HG03025 (cell line): ENCODE results near the gene ATP1A2.

ENCODE experiments used
- ATAC-seq: cut with Tn5 transposase; IDR thresholded peaks from one replicate; pipeline ENCODE4 v1.9.1; 2021; ENCODE audit warnings: mild to moderate bottlenecking, moderate library complexity; ENCODE audit not compliant: unreplicated experiment, low FRiP score

The ATP1A2 gene

DNA sequence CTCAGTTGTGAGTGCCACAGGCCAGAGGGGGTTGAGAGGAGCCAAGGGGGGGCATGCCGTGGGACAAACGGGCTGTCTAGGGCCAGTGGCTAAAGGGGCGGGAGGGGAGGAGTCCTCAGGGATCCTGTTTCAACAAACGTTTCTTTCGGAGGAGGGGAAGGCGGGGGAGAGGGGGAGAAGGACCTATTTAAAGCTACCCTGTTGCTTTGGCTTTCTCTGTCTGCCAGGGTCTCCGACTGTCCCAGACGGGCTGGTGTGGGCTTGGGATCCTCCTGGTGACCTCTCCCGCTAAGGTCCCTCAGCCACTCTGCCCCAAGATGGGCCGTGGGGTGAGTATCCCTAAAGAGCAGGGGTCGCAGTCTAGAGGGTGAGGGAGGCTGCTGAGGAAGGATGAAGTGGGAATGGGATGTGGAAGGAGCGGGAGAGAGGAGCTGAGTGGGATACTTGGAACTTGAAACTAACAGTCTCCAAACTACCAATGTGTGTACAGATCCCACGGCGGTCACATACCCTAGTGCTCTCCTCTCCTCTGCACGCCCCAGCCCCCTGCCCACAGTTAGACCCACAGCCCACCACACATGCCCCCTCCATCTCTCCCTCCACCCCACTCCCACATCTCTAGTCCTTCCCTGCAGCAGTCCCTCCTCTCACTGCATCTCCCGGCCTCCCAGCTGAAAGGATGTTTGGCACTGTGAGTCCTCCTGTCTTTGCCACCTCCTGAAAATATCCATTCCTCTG is at the start of gene ATP1A2:
Gene ATP1A2, plus strand, starts transcription at position 215 of the 738 bp plus-strand sequence. Its CDS starts 103 bp downstream, at position 318.
- no peak for ATAC-seq

DNA sequence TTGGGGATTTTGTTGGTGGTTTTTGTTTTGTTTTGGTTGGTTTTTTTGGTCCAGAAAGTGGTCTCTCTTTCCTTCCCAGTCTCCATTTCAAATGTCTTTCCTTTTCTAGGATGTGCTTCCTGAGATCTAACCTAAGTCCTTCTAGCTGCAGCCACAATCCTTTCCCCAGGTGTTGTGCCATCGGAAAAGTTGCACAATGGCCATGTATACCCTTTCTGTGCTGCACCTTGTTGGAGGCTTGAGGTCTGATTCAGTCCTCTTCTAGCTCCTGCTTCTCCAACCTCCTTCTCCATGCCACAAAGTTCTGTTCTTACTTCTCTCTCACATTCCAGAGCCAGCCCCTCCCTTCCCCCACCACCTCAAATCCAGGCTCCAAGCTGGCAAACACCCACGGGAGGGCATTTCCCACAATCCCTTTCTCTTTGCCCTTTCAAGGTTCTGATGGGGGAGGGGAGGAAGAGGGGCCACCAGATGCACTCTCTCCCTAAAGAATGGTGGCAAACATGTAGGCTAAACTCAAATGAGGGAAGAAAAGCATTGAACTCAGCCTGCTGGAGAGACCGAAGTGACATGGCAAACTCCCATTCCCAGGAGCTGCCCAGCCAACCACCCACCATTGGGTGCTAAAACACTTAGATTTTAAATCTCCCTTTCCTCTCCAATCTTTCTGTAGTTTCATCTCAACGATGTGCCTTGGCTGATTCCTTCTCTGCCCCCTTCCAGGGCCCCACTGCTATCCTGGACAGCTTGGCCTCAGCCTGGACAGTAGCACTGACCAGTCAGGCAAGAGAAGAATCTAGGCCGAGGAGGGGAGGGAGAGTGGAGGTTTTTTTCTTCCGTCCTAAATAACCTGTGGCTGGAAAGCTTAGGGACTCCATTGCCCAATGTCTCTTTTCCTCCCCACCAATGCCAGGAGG is 48.5 kb upstream of the ATP1A2 start:
- no peak for ATAC-seq

DNA sequence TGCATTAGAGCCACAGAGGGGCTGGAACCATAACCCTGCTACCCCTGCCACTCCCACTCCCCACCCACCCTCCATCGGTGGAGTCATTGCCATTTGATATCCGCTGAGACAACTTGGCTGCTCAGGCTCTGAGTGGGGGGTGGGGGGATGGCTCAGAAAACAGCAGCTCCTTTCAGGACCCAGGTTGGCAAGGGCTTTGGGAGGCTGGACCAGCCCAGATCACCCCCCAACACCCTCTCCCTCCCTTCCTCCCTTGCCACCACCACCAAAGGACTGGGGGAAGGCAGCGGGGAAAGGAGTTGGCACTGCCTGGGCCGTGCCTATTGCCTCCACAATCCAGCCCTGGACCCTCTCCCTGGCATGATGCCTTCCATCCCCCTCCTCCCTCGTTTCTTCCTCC is 47.3 kb upstream of the ATP1A2 start:
- ATAC-seq = no peak

DNA sequence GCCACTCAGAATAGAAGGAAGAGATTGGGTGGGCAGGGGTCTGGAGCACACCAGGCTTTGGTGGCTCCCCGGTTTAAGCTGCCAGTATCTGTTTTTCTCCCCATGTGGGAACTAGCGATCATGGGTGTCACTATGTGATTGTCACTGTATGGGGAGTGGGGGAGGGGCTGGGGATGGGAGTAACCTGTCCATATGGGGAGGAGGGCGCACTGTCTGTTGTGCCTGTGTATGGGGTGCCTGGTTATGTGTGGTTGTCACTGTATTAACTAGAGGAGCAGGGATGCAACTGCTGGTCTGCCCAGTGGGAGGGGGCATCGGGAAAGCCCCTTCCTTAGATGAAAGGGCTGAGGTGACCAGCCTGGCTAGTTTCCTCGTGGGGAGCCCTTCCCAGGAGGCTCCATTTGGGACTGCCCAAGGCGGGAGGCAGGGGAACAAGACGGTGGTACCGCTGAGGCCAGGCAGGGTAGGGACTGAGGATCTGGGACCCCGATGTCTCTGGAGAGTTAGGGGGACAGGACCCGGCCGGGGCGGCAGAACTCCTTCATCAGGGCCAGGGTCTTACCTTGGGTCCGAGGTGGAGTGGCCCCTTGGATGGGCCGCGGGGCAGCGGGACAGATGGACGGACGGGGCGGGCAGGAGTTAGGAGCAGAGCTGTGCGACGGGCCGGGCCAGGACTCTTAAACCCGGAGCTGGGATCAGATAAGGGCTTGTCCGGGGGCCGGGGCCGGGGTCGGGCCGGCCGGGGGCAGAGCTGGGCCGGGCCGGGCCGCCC is 45.9 kb upstream of the ATP1A2 start, which contains the start of gene KCNJ10:
Gene KCNJ10, minus strand, starts transcription at position 701 of the 772 bp plus-strand sequence. CDS start 27,628 bp downstream, outside the sequence.
- no peak for ATAC-seq

DNA sequence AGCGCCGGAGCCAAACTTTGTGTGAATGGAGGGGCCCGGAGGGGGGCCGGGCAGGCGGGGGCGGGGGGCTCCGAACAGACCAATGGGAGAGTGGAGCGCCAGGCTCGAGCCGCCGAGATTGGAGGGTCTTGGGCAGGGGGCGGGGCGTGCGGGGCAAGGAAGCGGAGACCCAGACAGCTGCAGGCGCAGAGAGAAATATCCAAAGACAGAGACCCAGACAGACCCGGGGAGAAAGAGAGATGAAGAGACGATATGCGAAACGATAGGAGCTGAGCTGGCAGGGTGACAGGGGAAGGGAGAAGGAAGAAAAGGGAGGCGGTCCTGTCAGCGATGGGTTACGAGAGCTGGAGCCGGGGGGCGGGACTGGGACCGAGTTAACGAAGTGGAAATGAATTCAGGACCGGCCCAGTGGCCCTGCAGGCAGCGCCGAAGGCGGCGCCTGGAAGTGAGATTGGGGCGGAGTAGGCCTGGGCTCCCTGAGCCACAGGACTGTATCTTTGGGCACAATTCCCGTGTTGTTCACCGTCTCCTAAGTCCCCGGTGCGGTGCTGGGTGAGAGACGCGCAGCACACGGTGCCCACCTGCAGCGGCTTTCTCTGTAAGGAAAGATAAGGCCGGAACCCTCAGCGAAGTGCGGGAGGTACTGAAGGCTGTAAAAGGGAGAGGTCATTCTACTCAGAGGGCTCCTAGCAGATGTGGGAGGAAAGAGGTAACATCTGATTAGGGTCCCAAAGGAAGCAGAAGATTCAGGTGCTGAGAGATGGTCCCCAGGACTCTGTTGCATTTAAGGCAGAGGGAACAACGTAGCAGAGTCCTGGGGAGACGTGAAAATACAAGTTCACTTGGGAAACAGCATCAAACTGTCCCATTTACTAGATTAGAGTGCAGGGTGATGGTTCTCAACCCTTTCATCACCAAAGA is 45.1 kb upstream of the ATP1A2 start:
- no peak for ATAC-seq

DNA sequence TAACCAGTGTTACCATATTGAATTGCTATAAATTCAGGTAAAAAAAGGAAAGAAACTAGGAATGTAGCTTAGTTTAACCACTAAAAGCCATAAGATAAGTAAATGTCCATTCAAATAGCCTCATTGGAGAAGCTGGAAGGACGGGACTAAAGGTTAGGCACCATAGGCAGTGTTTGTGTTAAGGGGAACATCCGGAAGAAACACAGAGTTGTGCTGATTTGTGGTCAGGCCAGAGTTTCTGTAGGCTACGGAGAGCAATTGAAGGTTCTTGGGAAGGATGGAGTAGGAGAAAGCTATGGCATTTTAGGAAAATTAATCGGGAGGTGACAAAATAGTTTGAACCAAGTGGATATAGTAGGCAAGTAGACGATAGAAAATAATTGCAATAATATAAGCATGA is 44.3 kb upstream of the ATP1A2 start:
- no peak for ATAC-seq

DNA sequence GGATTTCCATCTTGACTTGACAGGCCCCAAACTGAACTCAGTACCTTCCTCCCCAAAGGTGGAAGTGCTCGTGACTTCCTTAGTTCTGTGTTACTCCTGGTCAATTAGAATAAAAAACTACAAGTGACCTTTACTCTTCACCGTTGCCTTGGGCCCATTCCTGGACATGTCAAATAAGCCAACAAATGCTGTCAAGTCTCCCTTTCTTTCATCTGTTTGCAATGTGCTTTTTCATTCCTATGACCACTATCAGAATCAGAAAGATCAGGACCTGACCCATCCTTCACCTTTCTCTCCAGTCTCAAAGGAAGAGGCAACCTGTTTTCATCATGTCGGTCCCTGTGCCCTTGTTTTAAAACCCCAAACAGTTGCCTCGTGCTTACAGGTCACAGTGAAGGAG is 40.7 kb upstream of the ATP1A2 start:
- ATAC-seq = no peak

DNA sequence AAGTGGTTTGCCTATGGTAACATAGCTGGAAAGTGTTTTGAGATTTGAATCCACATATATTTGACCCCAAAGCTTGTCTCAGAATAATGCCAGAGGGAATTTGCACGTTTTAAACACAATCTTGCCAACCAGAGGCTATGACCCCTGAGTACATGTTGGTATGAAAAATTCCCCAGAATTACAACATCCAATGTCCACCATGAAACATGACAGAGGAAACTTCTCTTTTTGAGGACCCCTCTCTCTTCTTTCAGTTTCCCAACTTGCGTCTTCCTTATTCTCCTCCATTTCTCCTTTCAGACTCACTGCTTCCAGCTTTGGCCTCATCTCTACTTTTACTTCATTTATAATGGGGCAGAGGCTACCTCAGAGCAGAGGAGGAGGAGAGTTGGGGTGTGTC is 39.7 kb upstream of the ATP1A2 start:
- ATAC-seq = no peak

DNA sequence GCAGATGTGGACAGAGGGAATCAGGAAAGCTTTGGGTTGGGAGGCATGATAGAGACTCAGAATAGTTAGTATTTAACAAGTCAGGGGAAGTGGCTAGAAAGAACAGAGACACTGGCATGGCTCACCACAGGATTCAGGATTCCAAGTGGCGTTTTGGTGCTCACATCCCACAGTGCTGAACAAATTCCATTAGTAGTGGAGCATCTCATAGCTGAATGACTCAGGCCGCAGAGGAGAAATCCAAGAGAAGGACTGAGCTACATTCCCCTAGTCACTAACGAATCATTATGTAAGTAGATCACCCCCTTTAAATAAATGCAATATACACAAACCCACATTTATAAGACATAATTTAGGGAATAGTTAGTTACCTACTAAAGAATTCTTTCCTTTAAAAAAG is 39.3 kb upstream of the ATP1A2 start:
- ATAC-seq = no peak

DNA sequence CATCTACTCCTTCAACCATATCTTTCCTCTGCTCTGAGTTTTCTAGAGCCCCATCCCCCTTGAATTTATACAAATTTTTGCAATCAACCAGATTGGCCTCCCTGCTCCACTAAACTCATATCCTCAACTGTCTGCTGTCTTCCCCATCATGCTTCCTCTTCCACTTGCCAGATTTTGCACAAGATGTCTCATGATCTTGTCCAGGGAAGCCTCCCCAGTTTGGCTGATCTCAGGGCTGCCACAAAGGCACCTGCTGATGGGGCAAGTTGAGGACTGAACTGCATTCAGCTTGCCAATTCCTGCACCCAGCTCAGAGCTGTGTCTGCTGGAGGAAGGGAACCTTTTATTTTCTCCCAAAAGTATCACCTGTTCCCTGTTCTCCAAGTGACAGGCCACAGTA is 38.1 kb upstream of the ATP1A2 start:
- ATAC-seq = no peak

DNA sequence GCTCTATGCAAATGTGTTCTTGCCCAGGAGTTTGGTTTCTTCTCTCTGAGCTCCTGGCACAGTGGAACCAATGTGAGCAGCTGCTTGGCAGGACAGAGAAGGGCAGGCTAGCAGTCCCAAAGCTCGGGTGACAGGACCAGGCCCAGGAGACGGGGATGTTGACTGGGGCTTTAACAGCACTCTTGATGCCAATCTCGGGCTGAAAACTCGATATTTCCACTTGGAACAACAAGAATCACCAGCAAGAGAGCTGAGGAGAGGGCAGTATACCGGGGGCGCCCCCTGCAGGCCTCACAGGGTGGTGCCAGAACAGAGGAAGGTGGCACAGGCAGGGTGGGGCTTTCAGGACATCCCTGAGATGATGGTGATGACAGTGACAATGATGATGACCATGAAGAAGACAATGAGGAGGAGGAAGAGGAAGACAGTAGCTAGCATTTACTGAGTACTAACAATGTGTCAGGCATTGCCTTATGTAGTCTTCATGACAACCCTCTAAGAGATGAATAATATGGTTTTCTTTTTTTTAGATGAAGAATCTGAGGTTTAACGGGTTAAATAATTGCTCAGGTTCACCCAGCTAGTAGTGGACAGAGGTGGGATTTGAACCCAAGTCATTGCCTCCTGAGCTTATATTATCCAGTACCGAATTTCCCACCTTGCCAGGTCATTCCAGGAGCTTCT is 36.9 kb upstream of the ATP1A2 start:
- no peak for ATAC-seq

DNA sequence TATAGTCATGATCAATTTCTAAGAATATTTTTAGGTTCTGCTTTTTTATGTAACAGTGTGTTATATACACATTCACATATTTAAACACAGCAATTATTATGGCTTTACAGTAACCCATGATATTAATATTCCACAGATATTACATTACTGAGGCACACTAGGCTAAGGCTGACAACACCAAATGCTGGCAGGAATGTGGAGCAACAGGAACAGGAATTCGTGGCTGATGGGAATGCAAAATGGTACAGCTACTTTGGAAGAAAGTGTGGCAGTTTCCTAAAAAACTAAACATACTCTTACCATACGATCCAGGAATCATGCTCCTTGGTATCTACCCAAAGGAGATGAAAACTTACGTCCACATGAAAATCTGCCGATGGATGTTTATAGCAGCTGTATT is 36.1 kb upstream of the ATP1A2 start:
- no peak for ATAC-seq

DNA sequence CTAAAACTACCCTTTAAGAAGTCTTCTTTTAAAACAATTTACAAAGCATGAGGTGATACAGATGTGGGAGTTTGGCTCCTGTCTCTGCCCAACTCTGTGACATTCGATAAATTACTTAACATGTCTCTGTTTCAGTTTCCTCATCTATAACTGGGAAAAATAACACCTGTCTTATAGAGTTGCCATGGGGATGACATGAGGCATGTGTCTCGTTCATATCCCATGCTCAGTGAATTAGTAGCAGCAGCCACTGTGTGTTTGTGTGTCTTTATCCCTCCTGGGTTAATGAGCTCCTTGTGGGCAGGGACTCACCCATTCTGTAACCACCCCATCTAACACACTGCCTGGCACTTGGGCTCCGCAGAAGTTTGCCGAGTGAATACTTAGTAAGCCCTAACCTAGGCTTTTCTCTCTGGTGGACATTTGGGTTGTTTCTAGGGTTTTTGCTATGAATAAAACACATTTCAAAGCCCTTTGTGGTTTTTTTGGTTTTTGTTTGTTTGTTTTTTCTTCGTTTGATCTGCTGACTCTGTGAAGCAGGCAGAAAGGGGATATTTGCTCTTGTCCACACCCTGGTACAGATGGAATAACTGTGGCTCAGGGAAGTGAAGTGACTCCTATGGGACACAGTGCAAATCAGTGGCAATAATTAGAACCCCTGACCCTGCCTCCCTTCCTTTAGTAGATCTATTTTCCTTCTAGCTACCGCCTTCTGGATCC is 35.0 kb upstream of the ATP1A2 start:
- ATAC-seq = no peak

DNA sequence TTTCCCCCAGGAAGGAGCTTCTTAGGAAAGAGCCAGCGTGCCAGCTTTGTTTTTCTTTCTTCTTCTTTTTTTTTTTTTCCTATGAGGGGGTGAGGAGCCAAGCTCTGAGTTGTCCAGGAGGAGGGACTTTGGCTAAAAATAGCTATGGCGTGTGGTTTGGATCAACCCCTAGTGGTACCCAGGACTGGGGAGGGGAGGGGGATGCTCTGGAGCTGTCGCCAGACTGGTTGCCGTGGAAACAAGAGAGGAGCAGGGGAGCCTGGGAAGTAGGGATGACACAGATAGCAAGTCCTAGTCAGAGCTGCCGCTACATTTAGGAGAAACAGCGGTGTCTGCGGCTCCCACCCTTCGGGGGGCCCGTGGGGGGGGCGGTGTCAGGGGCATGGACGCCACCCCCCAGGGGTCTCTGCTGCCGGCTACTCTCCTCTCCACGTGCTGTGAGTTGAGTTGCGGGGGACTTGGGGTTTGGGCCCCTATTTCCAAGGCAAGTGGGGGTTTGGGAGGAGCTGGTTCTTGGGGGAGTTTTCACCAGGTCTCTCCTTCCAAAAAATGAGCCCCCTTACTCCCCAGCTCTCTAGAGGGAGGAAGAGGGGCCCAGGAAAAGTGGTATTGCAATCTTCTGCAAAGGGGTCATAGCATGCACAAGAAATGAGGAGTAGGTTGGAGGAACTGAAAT is 34.2 kb upstream of the ATP1A2 start, which contains the start of gene KCNJ9:
Gene KCNJ9, plus strand, starts transcription at position 278 of the 676 bp plus-strand sequence. CDS start 2,493 bp downstream, outside the sequence.
- no peak for ATAC-seq

DNA sequence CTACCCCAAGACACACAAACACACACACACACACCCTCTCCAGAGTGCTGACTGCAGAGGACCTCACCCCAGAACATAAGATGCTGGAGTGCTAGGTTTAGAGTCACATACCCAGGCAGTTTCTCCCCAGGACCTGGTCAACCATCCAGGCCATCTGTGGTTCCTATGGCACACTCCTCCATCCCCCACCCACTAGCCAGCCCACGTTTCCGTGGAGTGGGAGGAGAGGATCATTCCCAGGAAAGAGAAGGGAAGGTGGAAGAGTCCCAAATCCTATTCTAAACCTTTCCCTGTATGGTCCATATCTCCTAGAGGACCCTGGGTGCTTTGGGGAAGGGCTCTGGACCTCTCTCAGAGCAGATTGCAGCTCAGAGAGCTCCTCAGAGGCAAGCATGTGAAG is 33.1 kb upstream of the ATP1A2 start:
- ATAC-seq = no peak

DNA sequence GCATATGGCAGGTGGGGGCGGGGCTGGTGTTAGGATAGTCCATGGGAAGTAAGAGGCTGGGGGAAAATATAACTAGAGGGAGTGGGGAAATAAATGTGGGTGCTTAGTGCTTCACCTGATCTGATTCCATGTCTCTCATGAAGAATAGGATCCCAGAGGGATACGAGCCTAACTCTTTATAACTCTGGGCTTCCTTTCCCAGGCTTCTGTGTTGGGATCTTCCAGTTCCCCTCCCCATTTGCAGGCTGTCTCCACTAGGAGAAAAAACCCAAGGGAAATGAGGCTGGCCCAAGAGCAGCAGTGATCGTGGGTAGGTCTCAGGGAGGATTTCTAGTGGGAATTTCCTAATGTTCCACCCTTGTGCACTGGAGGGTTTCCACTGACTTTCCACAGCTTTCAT is 32.6 kb upstream of the ATP1A2 start:
- ATAC-seq = no peak

DNA sequence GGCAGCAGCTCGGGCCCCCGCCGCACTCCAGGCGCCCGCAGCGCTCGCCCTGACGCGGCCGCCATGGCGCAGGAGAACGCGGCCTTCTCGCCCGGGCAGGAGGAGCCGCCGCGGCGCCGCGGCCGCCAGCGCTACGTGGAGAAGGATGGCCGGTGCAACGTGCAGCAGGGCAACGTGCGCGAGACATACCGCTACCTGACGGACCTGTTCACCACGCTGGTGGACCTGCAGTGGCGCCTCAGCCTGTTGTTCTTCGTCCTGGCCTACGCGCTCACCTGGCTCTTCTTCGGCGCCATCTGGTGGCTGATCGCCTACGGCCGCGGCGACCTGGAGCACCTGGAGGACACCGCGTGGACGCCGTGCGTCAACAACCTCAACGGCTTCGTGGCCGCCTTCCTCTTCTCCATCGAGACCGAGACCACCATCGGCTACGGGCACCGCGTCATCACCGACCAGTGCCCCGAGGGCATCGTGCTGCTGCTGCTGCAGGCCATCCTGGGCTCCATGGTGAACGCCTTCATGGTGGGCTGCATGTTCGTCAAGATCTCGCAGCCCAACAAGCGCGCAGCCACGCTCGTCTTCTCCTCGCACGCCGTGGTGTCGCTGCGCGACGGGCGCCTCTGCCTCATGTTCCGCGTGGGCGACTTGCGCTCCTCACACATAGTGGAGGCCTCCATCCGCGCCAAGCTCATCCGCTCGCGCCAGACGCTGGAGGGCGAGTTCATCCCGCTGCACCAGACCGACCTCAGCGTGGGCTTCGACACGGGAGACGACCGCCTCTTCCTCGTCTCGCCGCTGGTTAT is 31.4 kb upstream of the ATP1A2 start:
- no peak for ATAC-seq
